Fibroblast of pulmonary artery (primary cell): ENCODE results near the gene S100A6.
A peak's percentile ranks its signal among the peaks of the same experiment; 100 is the strongest.

Experiments used
- DNase-seq: peaks from one replicate; pipeline ENCODE4 v3.0.0-alpha.2; 2010; ENCODE audit warnings: low read depth
- H3K4me3 ChIP-seq: replicated peaks from 2 replicates; pipeline ENCODE4 v1.5.1; 2011; ENCODE audit warnings: low read depth, mild to moderate bottlenecking, control low read depth, low read length, moderate library complexity
- TF ChIP-seq, protein P1 (sequence below): IDR thresholded peaks from 2 replicates; pipeline ENCODE4 v1.5.1; 2011; ENCODE audit warnings: mild to moderate bottlenecking, control low read depth, low read length, inconsistent platforms; ENCODE audit errors: missing control alignments

The S100A6 gene

DNA sequence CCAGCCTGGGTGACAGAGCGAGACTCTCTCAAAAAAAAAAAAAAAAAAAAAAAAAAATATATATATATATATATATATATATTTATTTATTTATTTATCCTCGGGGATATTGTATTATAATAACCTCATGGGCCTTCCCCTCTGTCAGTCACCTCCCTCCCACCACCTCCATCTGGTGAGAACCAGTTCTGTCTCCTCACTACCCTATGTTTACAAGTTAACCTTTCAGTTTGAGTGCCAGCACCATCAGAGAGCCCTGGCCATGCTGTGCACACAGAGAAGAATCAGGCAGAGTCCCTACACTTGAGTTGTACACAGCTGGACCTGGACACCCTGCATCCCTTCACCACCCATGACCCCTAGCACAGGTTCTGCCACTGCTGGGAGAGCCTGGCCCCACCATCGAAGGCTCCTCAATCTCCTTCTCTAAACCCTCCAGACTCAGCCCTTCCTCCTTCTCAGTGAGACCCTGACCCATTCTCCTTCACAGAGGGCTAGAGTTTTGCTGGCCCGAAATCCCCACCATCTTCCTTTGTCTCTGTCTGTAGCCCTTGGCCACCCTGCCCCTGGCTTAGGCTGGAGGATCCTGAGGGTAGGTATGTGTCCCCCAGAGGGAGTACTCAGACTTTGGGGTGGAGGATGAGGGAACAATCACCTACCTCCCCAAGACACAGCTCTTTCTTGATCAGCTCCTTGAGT is 3.8 kb upstream of the S100A6 start:
- no peak overlapping the region for H3K4me3 ChIP-seq
- TF ChIP-seq, protein P1, sequence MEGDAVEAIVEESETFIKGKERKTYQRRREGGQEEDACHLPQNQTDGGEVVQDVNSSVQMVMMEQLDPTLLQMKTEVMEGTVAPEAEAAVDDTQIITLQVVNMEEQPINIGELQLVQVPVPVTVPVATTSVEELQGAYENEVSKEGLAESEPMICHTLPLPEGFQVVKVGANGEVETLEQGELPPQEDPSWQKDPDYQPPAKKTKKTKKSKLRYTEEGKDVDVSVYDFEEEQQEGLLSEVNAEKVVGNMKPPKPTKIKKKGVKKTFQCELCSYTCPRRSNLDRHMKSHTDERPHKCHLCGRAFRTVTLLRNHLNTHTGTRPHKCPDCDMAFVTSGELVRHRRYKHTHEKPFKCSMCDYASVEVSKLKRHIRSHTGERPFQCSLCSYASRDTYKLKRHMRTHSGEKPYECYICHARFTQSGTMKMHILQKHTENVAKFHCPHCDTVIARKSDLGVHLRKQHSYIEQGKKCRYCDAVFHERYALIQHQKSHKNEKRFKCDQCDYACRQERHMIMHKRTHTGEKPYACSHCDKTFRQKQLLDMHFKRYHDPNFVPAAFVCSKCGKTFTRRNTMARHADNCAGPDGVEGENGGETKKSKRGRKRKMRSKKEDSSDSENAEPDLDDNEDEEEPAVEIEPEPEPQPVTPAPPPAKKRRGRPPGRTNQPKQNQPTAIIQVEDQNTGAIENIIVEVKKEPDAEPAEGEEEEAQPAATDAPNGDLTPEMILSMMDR: no peak
- no peak for DNase-seq

DNA sequence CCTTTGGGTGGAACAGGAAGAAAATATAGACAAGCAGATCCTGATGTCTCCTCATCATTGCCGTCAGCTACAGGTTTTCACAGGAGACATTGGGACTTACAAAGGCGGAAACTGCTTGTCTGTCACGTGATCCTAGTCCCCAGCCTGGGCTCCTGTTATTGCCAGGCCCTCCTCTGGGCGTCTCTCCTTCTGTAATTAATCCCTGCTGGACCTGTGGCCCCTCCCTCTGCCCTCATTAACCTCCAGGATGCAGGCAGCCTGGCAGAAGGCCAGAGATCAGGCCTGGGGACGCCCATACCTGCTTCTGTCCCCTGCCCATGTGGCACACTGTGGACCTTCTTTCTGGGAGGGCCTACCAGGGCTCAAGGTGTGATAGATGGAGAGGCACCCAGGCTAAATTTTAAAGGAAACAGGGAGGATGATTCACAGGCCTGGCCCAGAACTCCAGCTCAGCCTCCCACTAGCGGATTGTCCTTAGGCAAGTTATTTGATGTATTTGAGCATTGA is 2.6 kb upstream of the S100A6 start:
- no peak for DNase-seq
- no peak overlapping the region for H3K4me3 ChIP-seq
- TF ChIP-seq, protein P1: no peak

DNA sequence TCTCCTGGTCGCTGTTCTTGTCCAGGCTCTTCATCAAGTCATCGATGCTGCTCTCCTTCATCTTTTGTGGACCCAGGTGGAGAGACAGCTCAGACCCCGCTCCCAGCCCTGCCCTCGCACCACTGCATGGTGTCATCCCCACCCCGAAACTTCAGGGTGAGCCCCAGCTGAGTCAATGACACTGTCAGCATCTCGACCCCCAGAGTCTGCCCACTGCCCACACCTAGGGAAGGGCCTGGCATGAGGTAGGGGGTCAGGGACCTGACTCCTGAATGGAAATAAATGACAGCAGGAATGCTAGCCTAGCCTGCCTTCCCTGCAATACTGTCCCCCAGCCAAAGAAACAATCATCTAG is 1.6 kb upstream of the S100A6 start:
- TF ChIP-seq, protein P1: no peak
- no peak overlapping the region for H3K4me3 ChIP-seq
- DNase-seq: no peak

DNA sequence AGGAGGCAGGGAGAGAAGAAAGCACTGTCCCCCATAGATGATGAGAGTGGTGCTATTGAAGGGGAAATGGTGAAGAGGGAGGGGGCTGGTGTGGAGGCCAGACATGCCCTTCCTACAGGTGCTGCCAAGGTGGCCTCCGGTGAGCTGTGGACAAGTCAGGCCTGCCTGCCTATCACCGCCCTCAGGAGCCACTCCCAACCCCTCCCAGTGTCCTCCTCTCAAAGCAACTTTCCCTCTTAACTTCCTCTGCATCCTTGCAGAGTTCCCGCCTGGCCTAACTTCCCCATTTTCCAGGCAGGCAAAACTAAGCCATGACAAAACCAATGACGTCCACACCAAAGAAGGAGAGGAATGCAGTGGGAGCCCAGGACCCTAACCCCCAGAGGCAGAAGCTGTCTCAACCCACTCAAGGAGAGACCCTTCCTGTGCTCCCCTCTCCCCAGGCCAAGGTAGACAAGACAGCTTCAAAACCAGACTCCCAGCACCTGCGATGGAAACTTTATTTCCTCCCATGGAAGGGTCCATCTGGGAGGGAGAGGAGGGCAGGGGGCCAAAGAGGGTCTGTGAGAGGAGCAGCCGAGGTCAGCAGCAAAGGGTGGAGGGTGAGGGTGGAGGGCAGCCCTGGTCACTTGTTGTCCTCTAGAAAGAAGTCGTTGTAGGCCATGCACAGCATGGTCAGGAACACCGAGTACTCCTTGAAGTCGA is 1.0 kb upstream of the S100A6 start:
- no peak for DNase-seq
- TF ChIP-seq, protein P1: no peak
- peak overlapping the region; percentile 67 for H3K4me3 ChIP-seq

DNA sequence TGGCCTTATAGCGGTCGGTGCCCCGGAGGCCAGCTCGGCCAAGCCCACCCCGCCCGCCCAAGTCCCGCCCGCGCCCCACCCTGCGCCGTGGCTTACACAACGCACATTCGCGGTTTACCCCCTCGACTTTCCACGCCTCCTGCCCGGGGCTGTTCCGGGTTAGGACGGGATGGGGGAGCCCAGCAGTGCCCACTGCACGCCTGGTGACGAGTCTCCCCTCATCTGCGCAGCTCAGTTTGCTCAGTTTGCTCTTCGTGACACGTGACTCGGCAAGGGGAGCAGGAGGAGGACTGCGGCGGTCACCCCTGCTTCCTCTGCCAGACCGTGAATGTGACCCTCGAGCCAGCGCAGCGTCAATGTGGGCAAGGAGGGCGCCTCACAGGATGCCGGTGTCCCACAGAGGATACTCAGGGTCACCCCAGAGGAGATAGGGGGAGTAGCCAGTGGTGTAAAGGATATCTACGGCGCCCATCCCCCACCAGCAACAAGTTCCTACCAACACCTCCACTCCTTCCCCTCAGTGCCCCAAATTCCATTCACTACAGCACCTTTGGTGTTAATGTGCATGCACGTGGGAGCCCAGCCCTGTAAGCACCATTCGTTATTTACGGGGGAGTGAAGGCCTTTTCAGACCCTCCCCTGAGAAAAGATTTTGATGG is 350 bp upstream of the S100A6 start:
- peak; percentile 84 for DNase-seq
- TF ChIP-seq, protein P1: no peak
- H3K4me3 ChIP-seq: peak overlapping the region; percentile 67

DNA sequence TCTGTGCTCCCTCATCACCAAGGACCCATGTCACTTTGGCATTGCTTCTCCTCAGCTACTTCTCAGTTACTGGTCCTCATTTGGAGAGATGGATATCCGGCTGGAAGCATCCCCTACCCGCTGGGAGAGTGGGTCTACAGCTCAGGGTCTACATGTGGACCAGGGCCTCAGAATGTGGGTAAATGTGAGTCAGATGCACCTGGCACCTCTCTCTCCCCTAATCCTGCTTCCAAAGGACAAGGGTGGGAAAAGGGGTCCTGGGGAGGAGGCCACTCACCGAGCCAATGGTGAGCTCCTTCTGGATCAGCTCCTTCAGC is 908 bp downstream of the S100A6 start:
- DNase-seq: no peak
- TF ChIP-seq, protein P1: no peak

More for the DNA sequence above, 908 bp downstream of the S100A6 start:
- H3K4me3 ChIP-seq: peak overlapping the region; percentile 67
